HepG2 (cell line): ENCODE data around the gene CD320. TPM values are rescaled to one million over a fixed set of nuclear protein-coding genes. Genes with fewer than 3 reads are reported as not detected.
A peak's percentile ranks its signal among the peaks of the same experiment; 100 is the strongest.

Experiments
- ATM ChIP-seq: fragments of 450-650 bp; IDR thresholded peaks from 2 replicates; pipeline ENCODE4 v1.7.1; 2017; ENCODE audit warnings: mild to moderate bottlenecking, borderline replicate concordance
- BATF2 ChIP-seq: sonication (generic); formaldehyde crosslinking; IDR thresholded peaks from 2 replicates; pipeline ENCODE4 v1.8.0; 2022; ENCODE audit warnings: mild to moderate bottlenecking, missing genetic modification reagents, moderate library complexity
- HDAC2 ChIP-seq: sonication (generic); formaldehyde crosslinking; IDR thresholded peaks from 2 replicates; pipeline ENCODE4 v1.4.0; 2020; ENCODE audit warnings: missing genetic modification reagents
- KDM4B ChIP-seq: sonication (generic); formaldehyde crosslinking; IDR thresholded peaks from 2 replicates; pipeline ENCODE4 v1.4.0; 2020; ENCODE audit warnings: missing genetic modification reagents
- KLF15 ChIP-seq: sonication (generic); formaldehyde crosslinking; IDR thresholded peaks from 2 replicates; pipeline ENCODE4 v1.8.1; 2023; ENCODE audit warnings: borderline replicate concordance, mild to moderate bottlenecking, inconsistent platforms, missing genetic modification reagents, mixed read lengths
- MBNL3 ChIP-seq: fragments of 250-450 bp; sonication (Bioruptor Pico); conservative IDR thresholded peaks from 2 replicates; pipeline ENCODE4 v1.8.0; 2022; ENCODE audit warnings: mild to moderate bottlenecking, inconsistent platforms
- MZF1 ChIP-seq: sonication (generic); formaldehyde crosslinking; IDR thresholded peaks from 2 replicates; pipeline ENCODE4 v1.8.1; 2023; ENCODE audit warnings: mild to moderate bottlenecking, missing genetic modification reagents, borderline replicate concordance
- PRDM4 ChIP-seq: sonication (generic); formaldehyde crosslinking; IDR thresholded peaks from 2 replicates; pipeline ENCODE4 v1.9.0; 2021; ENCODE audit warnings: missing genetic modification reagents, borderline replicate concordance
- SAP130 ChIP-seq: IDR thresholded peaks from 2 replicates; pipeline ENCODE4 v1.6.1; 2016; ENCODE audit warnings: low read depth
- TSC22D2 ChIP-seq: sonication (generic); formaldehyde crosslinking; IDR thresholded peaks from 2 replicates; pipeline ENCODE4 v1.5.1; 2020; ENCODE audit warnings: missing genetic modification reagents, mild to moderate bottlenecking, borderline replicate concordance
- ZBTB7A ChIP-seq: sonication (generic); formaldehyde crosslinking; IDR thresholded peaks from 2 replicates; pipeline ENCODE4 v1.8.0; 2022; ENCODE audit warnings: mild to moderate bottlenecking, missing genetic modification reagents
- ZMAT3 ChIP-seq: sonication (generic); formaldehyde crosslinking; conservative IDR thresholded peaks from 2 replicates; pipeline ENCODE4 v1.7.0; 2021; ENCODE audit warnings: missing genetic modification reagents
- ZMYM2 ChIP-seq: sonication (generic); formaldehyde crosslinking; IDR thresholded peaks from 2 replicates; pipeline ENCODE4 v1.8.0; 2022; ENCODE audit warnings: mild to moderate bottlenecking, missing genetic modification reagents
- ZNF205 ChIP-seq: IDR thresholded peaks from 2 replicates; pipeline ENCODE4 v1.6.1; 2018; ENCODE audit warnings: missing biosample characterization, missing genetic modification reagents
- ZNF230 ChIP-seq: sonication (generic); formaldehyde crosslinking; IDR thresholded peaks from 2 replicates; pipeline ENCODE4 v1.4.0; 2020; ENCODE audit warnings: mild to moderate bottlenecking, missing genetic modification reagents
- ZNF280B ChIP-seq: sonication (generic); formaldehyde crosslinking; IDR thresholded peaks from 2 replicates; pipeline ENCODE4 v1.5.0; 2020; ENCODE audit warnings: missing genetic modification reagents, mild to moderate bottlenecking, borderline replicate concordance
- ZNF317 ChIP-seq: sonication (generic); formaldehyde crosslinking; IDR thresholded peaks from 2 replicates; pipeline ENCODE4 v1.5.0; 2020; ENCODE audit warnings: mild to moderate bottlenecking, missing genetic modification reagents
- ZNF773 ChIP-seq: sonication (generic); formaldehyde crosslinking; IDR thresholded peaks from 2 replicates; pipeline ENCODE4 v1.4.0; 2020; ENCODE audit warnings: missing genetic modification reagents, borderline replicate concordance
- ZNF782 ChIP-seq: sonication (generic); formaldehyde crosslinking; IDR thresholded peaks from 2 replicates; pipeline ENCODE4 v1.4.0; 2020; ENCODE audit warnings: missing genetic modification reagents, mild to moderate bottlenecking, borderline replicate concordance
- polyA plus RNA-seq, 8 experiments: library from polyadenylated mRNA; depleted of rRNA in 3 of 8; stranded (reverse) in 7 of 8; unstranded in 1 of 8; fragments of >200 nt; fragmentation: Illumina TruSeq in 4 of 8; extraction: Trizol in 4 of 8; gene quantifications; 2 replicates each; pipeline versions ENCODE4 v1.2.1 to v1.2.3, GENCODE V29; 2011 to 2016; ENCODE audit warnings: low read depth in 4 of 8, missing spikeins in 1 of 8, mixed read lengths in 1 of 8; ENCODE audit not compliant: insufficient read depth in 1 of 8
- total RNA-seq, 5 experiments: library from RNA; depleted of rRNA; stranded (reverse); fragments of >200 nt; fragmentation: Illumina TruSeq; extraction: Trizol; gene quantifications; 2 replicates each; pipeline ENCODE4 v1.2.3, GENCODE V29; 2016; ENCODE audit warnings: low read depth in 1 of 5
- TF ChIP-seq, protein P1 (sequence below): sonication (generic); formaldehyde crosslinking; IDR thresholded peaks from 2 replicates; pipeline ENCODE4 v1.4.0; 2020; ENCODE audit warnings: mild to moderate bottlenecking, low read depth, missing genetic modification reagents
- TF ChIP-seq, protein P2 (sequence below): sonication (generic); formaldehyde crosslinking; IDR thresholded peaks from 2 replicates; pipeline ENCODE4 v1.5.1; 2020; ENCODE audit warnings: mild to moderate bottlenecking, moderate library complexity, missing genetic modification reagents
- TF ChIP-seq, protein P3 (sequence below): sonication (generic); formaldehyde crosslinking; IDR thresholded peaks from 2 replicates; pipeline ENCODE4 v1.8.1; 2023; ENCODE audit warnings: missing genetic modification reagents, mild to moderate bottlenecking, borderline replicate concordance

Gene CD320
- total and polyA plus RNA-seq, 2 of the 13 experiments (the other 11 are each of a cell fraction or from before 2014, with no cell fraction given) = 83.1 to 99.9 TPM

DNA sequence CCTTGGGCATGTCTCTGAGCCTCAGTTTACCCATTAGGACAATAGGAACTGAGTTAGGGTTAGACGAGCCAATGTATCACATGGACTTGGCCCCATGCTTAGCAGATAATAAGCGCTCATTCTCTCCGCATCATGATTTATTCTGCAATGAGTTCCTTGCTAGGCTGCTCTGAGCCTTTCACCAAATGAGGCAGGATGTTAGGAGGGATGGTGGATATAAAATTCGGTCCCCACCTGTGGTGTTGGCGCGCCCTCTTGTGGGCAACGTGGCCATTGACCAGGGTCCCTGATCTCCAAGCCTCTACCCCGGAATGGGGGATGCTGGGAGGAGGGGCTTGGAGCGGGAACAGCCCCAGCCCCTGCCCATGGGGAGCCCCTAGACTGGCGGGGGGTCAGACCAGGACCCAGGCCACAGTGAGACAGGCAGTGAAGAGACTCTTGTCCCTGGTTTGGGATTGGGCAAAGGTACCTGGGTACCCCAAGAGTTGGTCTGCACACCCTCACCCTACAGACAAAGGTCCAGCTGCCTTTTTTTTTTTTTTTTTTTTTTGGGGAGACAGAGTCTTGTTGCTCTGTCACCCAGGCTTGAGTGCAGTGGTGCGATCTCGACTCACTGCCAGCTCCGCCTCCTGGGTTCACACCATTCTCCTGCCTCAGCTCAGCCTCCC is 55.1 kb downstream of the CD320 start (continued):
- TF ChIP-seq, protein P1, sequence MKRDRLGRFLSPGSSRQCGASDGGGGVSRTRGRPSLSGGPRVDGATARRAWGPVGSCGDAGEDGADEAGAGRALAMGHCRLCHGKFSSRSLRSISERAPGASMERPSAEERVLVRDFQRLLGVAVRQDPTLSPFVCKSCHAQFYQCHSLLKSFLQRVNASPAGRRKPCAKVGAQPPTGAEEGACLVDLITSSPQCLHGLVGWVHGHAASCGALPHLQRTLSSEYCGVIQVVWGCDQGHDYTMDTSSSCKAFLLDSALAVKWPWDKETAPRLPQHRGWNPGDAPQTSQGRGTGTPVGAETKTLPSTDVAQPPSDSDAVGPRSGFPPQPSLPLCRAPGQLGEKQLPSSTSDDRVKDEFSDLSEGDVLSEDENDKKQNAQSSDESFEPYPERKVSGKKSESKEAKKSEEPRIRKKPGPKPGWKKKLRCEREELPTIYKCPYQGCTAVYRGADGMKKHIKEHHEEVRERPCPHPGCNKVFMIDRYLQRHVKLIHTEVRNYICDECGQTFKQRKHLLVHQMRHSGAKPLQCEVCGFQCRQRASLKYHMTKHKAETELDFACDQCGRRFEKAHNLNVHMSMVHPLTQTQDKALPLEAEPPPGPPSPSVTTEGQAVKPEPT (CRISPR knock-in tag) = no peak
- no peak for TF ChIP-seq MZF1
- TF ChIP-seq, protein P2, sequence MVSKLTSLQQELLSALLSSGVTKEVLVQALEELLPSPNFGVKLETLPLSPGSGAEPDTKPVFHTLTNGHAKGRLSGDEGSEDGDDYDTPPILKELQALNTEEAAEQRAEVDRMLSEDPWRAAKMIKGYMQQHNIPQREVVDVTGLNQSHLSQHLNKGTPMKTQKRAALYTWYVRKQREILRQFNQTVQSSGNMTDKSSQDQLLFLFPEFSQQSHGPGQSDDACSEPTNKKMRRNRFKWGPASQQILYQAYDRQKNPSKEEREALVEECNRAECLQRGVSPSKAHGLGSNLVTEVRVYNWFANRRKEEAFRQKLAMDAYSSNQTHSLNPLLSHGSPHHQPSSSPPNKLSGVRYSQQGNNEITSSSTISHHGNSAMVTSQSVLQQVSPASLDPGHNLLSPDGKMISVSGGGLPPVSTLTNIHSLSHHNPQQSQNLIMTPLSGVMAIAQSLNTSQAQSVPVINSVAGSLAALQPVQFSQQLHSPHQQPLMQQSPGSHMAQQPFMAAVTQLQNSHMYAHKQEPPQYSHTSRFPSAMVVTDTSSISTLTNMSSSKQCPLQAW (CRISPR knock-in tag) = no peak
- TF ChIP-seq MBNL3 (CRISPR knock-in tag) = no peak
- no peak for TF ChIP-seq ZNF773 (CRISPR knock-in tag)
- TF ChIP-seq, protein P3, sequence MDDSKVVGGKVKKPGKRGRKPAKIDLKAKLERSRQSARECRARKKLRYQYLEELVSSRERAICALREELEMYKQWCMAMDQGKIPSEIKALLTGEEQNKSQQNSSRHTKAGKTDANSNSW (CRISPR knock-in tag) = no peak
- no peak for TF ChIP-seq ZNF782 (CRISPR knock-in tag)
- no peak for TF ChIP-seq ZMAT3 (CRISPR knock-in tag)
- no peak for TF ChIP-seq TSC22D2 (CRISPR knock-in tag)
- TF ChIP-seq PRDM4 (CRISPR knock-in tag) = no peak
- TF ChIP-seq ZMYM2 (CRISPR knock-in tag) = 0 out of 2 replicates have a peak, but pooled peaks have one; percentile 27
- no peak for TF ChIP-seq ATM
- TF ChIP-seq ZNF317 (CRISPR knock-in tag) = no peak
- TF ChIP-seq ZNF280B (CRISPR knock-in tag) = no peak
- no peak for TF ChIP-seq BATF2 (CRISPR knock-in tag)
- 0 out of 2 replicates have a peak, but pooled peaks have one; percentile 34 for TF ChIP-seq KDM4B
- TF ChIP-seq ZNF230 (CRISPR knock-in tag) = no peak
- TF ChIP-seq KLF15 (CRISPR knock-in tag) = no peak
- TF ChIP-seq SAP130 = peak; percentile 28; the same call in 1 of the 2 replicates
- peak; percentile 26; the same call in 1 of the 2 replicates for TF ChIP-seq HDAC2
- TF ChIP-seq ZBTB7A = peak; percentile 66; the same call in 1 of the 2 replicates
- peak; percentile 98 for TF ChIP-seq ZNF205
